PC-9 (cell line): ENCODE data around the gene APOL6.

Source experiments
- CTCF ChIP-seq: fragments of 200-600 bp; sonication (generic); conservative IDR thresholded peaks from 2 replicates; pipeline ENCODE4 v1.6.1; 2017; ENCODE audit warnings: mixed run types, antibody characterized with exemption, mild to moderate bottlenecking, moderate library complexity
- EZH2 ChIP-seq: fragments of 200-600 bp; sonication (generic); IDR thresholded peaks from 2 replicates; pipeline ENCODE4 v1.8.0; 2017; ENCODE audit warnings: antibody characterized with exemption, low read depth

- TF ChIP-seq EZH2 (no peak), CTCF (no peak)
Observed at GRCh38 chr22:35622191-35622913, 25.9 kb upstream of the APOL6 start.
